ENCODE measurements around the gene SLC24A4. TPM values are rescaled to one million over a fixed set of nuclear protein-coding genes. Genes with fewer than 3 reads are reported as not detected.
A peak's percentile ranks its signal among the peaks of the same experiment; 100 is the strongest.

Gene SLC24A4
- total RNA-seq: 1 to 10 TPM in 2 of 4 donors, under 1 TPM in 2; 0.81 to 3.6 (median 1.4) TPM

- H3K4me3 ChIP-seq: peak within 1 kb of the TSS in 1 of 2 donors; percentile 51
- H3K36me3 ChIP-seq: no peaks in the 10 kb centered on the region
- ATAC-seq: no peak
- 0 to 1% methylated on average over 9 to 21 of the region's 117 CpGs for WGBS, 2 donors (ENCODE audit: low coverage in 1 of 2)
- H3K4me1 ChIP-seq: peaks cover 0 to 21% (median 5%) of the 10 kb centered on the region in 3 donors
- H3K27ac ChIP-seq: no peak within 1 kb of the TSS
- TF ChIP-seq EP300 (IDR thresholded peaks at IDR 0.05) (no peak), POLR2AphosphoS5 (IDR thresholded peaks at IDR 0.05) (no peak), CTCF (IDR thresholded peaks at IDR 0.05) (no peak), POLR2A (IDR thresholded peaks at IDR 0.05) (no peak)
- peaks cover 97% of the 10 kb centered on the region for H3K27me3 ChIP-seq
- no peaks in the 10 kb centered on the region for H3K9me3 ChIP-seq
Measured at GRCh38 chr14:92323011-92323915, at the start of gene SLC24A4. Gene SLC24A4, plus strand, starts transcription at chr14:92323165. Its CDS starts 666 bp downstream, at chr14:92323831.

- no peaks in the 10 kb centered on the region for H3K4me1 ChIP-seq
Measured at GRCh38 chr14:92273166-92273565, 49.8 kb upstream of the SLC24A4 start.

GRCh38 chr14:92274055-92274454 lies 48.9 kb upstream of the SLC24A4 start:
- peaks cover 29% of the 10 kb centered on the region for H3K27me3 ChIP-seq
- H3K9me3 ChIP-seq: no peaks in the 10 kb centered on the region
- H3K4me1 ChIP-seq: no peaks in the 10 kb centered on the region
- TF ChIP-seq POLR2AphosphoS5 (IDR thresholded peaks at IDR 0.05) (no peak), EP300 (IDR thresholded peaks at IDR 0.05) (no peak), POLR2A (IDR thresholded peaks at IDR 0.05) (no peak), CTCF (IDR thresholded peaks at IDR 0.05) (no peak)
- ATAC-seq: no peak
- no peak overlapping the region for H3K27ac ChIP-seq
- no peak overlapping the region for H3K4me3 ChIP-seq
- WGBS, 2 donors (ENCODE audit: low coverage in 1 of 2): 65 to 93% methylated on average over 3 to 4 of the region's 7 CpGs
- no peaks in the 10 kb centered on the region for H3K36me3 ChIP-seq

More at GRCh38 chr14:92273166-92273565, 49.8 kb upstream of the SLC24A4 start:
- no peaks in the 10 kb centered on the region for H3K9me3 ChIP-seq
- H3K36me3 ChIP-seq: no peaks in the 10 kb centered on the region
- no peak for ATAC-seq
- H3K4me3 ChIP-seq: no peak overlapping the region
- WGBS, 2 donors (ENCODE audit: low coverage in 1 of 2): 70 to 87% methylated on average over 2 of the region's 2 CpGs
- no peak overlapping the region for H3K27ac ChIP-seq
- H3K27me3 ChIP-seq: peaks cover 29% of the 10 kb centered on the region
- TF ChIP-seq POLR2AphosphoS5 (IDR thresholded peaks at IDR 0.05) (no peak), EP300 (IDR thresholded peaks at IDR 0.05) (no peak), POLR2A (IDR thresholded peaks at IDR 0.05) (no peak)

- Histone ChIP-seq H3K4me1 (no peaks in the 10 kb centered on the region), H3K27ac (no peak overlapping the region), H3K36me3 (no peaks in the 10 kb centered on the region), H3K9me3 (no peaks in the 10 kb centered on the region), H3K4me3 (no peak overlapping the region), H3K27me3 (peaks cover 29% of the 10 kb centered on the region)
- no peak for TF ChIP-seq POLR2AphosphoS5 (IDR thresholded peaks at IDR 0.05)
- no peak for TF ChIP-seq POLR2A (IDR thresholded peaks at IDR 0.05)
- no peak for TF ChIP-seq CTCF (IDR thresholded peaks at IDR 0.05)
- TF ChIP-seq EP300 (IDR thresholded peaks at IDR 0.05): no peak
- WGBS, 2 donors (ENCODE audit: low coverage in 1 of 2): 61 to 81% methylated on average over 7 of the region's 7 CpGs
- no peak for ATAC-seq
Measured at GRCh38 chr14:92276074-92276473, 46.9 kb upstream of the SLC24A4 start.

GRCh38 chr14:92277031-92277430 lies 45.9 kb upstream of the SLC24A4 start:
- peaks cover 0 to 8% (median 0%) of the 10 kb centered on the region in 3 donors for H3K9me3 ChIP-seq
- TF ChIP-seq CTCF (IDR thresholded peaks at IDR 0.05): no peak
- no peak for TF ChIP-seq EP300 (IDR thresholded peaks at IDR 0.05)
- no peak for TF ChIP-seq POLR2AphosphoS5 (IDR thresholded peaks at IDR 0.05)
- no peak for TF ChIP-seq POLR2A (IDR thresholded peaks at IDR 0.05)
- no peak for ATAC-seq
- H3K4me3 ChIP-seq: no peak overlapping the region
- H3K4me1 ChIP-seq: no peaks in the 10 kb centered on the region
- WGBS, 2 donors (ENCODE audit: low coverage in 1 of 2): 75 to 86% methylated on average over 4 of the region's 5 CpGs
- peaks cover 29% of the 10 kb centered on the region for H3K27me3 ChIP-seq
- no peak overlapping the region for H3K27ac ChIP-seq
- no peaks in the 10 kb centered on the region for H3K36me3 ChIP-seq
